Fibroblast of peridontal ligament (primary cell): ENCODE measurements around the gene PHAF1.
"Not testable (repeated sequence)": the region's sequence is repeated elsewhere in the genome, so short reads cannot be mapped to it uniquely, and the experiment has no call there.

Experiments
- DNase-seq: peaks from one replicate; pipeline ENCODE4 v3.0.0-alpha.2; 2010; ENCODE audit errors: extremely low read depth

The PHAF1 gene

GRCh38 chr16:67104845-67105244 lies 4.9 kb upstream of the PHAF1 start:
- no peak for DNase-seq

DNA sequence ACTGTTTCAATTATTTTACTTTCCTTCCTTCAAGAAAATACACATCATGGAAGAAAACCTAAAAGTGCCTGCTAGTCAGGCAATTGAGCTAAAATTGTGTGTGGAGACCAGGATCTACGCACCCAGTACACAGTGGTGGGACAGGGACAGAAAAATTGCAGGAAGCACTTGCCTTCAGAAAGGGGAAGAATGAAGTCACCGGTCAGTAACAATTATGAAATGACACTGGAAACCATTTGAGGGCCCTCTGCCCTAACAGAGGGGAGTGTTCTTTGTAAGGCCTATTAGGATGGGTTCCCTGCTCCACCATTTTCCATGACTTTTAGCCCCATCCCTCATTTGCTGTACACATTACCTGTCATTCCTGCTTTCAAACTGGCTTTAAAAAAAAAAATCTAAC lies 4.5 kb upstream of the PHAF1 start:
- no peak for DNase-seq

DNA sequence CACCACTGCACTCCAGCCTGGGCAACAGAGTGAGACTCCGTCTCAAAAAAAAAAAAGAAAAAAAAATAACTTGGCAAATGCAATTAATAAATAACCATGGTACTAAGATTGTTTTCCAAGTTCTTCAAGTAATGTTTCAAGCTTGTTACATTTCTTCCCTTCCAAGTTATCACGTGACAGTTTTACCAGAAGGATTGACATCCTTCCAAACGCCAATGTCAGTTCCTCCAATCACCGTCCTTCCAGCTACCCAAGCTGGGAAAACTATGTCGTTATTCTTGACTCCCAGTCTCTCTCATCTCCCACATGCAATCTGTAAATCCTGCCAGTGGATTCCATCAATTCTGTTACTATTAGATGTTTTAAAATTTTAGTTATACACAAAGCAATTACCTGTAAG lies 3.9 kb upstream of the PHAF1 start:
- peak; percentile 74 for DNase-seq

DNA sequence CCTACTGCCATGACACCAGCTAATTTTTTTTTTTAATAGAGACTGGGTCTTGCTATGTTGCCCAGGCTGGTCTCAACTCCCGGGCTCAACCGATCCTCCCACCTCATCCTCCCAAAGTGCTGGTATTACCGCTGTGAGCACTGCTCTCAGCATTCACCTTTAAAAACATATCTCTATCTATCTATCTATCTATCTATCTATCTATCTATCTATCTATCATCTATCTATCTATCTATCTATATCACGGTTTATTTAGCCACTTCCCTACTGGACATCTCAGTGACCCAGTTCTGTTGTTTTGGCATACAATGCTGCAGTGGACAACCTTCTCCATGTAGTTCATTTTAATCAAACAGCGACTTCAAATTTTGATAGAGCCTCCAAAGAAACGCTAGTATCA lies 1.3 kb upstream of the PHAF1 start:
- no peak for DNase-seq

- DNase-seq: no peak
Measured at GRCh38 chr16:67108931-67109406, 772 bp upstream of the PHAF1 start.

DNA sequence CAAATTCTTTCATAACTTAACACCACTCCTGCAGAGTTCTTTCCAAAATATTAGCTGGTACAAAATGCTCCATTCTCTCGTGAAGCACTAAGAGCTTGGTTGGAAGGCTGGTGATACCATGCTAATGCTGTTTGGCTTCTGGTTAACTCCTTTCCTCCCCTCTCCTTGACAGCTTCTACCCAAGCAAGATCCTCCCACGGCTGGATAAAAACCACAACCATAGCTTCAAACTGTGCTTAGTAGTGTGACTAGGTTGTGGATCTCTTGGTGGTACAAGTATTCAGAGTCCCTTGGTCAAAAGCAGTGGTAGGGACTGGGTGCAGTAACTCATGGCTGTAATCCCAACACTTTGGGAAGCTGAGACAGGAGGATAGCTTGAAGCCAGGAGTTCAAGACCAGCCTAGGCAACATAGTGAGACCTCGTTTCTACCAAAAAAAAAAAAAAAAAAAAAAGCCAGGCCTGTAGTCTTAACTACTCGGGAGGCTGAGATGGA lies 2.3 kb downstream of the PHAF1 start:
- DNase-seq: no peak

GRCh38 chr16:67112591-67113399 lies 3.1 kb downstream of the PHAF1 start:
- no peak for DNase-seq

DNA sequence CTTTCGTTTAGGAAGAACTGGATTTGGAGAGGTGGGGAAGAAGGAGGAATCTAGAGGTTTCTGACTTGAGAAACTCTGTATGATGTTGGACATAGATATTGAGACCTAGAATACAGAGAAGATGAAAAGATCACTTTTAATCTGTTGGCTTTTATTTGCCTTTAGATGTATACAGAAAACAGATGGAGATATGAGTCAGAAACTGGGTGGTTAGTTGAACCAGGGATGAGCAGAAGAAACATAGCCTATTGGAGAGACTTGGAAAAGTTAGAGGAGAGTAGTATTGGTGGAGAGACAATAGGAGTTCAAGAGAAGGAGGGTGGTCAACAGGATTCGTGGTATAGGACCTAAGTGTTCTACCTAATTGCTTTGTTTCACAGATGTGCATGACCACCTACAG lies 5.1 kb downstream of the PHAF1 start:
- peak; percentile 54 for DNase-seq

DNA sequence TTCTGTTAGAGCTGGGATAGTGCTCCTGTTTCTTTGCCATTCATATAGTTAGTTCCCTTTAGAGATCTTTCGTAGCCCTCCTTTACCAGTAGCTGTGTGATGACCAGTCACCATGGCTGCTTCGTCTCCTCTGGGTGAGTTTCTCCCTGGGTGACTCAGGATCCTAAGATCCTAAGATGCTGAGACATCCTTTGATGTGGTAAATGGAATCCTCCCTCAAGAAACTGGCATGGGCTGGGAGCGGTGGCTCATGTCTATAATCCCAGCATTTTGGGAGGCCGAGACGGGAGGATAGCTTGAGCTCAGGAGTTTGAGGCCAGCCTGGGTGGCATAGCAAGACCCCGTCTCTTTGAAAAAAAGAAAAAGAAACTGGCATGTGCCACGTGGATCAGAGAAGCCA lies 5.9 kb downstream of the PHAF1 start:
- peak; percentile 80 for DNase-seq

GRCh38 chr16:67116388-67117311 lies 6.9 kb downstream of the PHAF1 start:
- no peak for DNase-seq

DNA sequence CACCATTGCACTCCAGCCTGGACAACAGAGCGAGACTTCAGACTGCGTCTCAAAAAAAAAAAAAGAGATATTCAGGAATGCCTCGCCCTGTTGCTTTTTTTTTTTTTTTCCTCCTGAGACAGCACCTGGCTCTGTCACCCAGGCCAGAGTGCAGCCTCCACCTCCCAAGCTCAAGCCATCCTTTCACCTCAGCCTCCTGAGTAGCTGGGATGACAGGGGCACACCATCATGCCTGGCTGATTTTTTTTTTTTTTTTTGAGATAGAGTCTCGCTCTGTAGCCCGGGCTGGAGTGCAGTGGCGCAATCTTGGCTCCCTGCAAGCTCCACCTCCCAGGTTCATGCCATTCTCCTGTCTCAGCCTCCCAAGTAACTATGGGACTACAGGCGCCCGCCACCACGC lies 8.0 kb downstream of the PHAF1 start:
- no peak for DNase-seq

- no peak for DNase-seq
Measured at GRCh38 chr16:67120025-67120424, 10.3 kb downstream of the PHAF1 start.

GRCh38 chr16:67122799-67123198 lies 13.1 kb downstream of the PHAF1 start:
- not testable (repeated sequence) for DNase-seq

DNA sequence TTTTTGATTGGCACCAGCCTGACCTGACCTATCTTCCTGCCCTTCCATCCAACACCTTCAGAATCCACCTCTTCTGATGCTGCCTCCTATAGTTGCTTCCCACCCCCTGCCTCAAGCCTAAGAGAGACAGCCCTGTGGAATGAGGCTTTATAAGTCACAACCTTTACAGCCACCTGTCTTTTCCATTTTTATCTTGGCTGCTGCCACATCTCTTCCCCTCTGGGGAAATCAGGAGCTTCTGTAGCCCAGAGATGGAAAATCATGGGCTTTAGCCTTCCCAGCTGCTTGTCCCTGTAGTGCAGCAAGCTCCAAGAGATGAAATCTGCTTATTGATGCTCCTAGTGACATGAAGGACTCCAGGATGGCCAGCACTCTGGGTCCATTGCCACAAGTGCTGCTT lies 18.7 kb downstream of the PHAF1 start:
- DNase-seq: no peak

DNA sequence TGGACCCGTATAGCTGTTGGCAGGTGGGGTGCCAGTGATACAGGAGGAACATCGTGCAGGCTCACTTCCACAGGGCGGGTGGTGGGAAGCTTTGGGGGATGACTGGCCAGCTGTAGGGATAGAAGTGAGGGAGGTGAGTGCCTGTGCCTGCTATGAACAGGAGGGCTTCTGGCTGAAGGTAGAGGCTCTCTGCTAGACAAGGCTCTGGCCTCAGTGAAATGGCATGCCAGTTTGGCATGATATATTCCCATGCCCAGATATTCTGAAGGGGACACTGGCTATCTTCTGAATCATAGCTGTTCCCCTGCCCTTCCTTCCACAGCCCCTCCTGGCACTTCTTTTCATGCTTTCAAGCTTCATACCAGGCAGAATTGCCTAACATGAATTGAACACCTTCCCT lies 19.1 kb downstream of the PHAF1 start:
- DNase-seq: no peak

GRCh38 chr16:67129422-67129821 lies 19.7 kb downstream of the PHAF1 start:
- DNase-seq: no peak

DNA sequence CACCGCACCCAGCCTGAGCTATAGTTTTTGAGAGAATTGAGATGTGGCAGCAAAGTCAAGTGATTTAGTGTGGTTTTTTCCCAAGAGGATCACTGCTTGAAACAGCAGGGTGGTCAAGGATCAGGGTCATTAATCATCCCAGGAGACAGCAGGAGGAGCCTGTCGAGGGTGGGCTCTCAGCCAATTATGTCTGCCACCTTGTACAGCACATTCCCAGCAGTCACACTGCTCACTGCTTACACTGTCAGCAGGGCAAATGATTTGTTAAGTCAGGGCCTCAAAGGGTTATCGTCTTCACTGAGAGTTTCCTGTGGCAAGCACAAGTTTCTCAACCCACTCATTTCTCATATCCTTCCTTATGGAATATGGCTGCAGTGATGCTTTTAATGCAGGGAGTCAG lies 27.9 kb downstream of the PHAF1 start:
- DNase-seq: no peak

GRCh38 chr16:67141391-67141790 lies 31.6 kb downstream of the PHAF1 start:
- no peak for DNase-seq

DNA sequence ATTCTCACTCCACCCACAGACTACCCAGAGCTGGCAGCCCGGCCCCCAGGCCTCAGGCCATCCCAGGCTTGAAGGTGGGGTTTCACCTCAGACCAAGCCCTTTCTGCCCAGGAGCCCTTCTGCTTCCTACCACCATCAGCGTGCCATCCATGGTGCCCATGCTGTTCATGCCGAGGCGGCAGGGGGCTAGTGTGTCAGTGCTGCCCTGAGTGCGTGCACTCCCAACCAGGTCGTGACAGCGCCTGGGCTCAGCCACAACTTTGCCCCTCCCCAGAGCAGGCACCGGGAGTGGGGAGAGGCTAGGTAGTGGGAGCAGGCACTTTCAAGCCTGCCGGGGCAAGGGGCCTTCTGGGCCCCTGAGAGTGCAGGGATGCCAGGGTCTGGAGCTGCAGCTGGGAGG lies 32.6 kb downstream of the PHAF1 start:
- no peak for DNase-seq

- no peak for DNase-seq
Measured at GRCh38 chr16:67144943-67145342, 35.2 kb downstream of the PHAF1 start.

DNA sequence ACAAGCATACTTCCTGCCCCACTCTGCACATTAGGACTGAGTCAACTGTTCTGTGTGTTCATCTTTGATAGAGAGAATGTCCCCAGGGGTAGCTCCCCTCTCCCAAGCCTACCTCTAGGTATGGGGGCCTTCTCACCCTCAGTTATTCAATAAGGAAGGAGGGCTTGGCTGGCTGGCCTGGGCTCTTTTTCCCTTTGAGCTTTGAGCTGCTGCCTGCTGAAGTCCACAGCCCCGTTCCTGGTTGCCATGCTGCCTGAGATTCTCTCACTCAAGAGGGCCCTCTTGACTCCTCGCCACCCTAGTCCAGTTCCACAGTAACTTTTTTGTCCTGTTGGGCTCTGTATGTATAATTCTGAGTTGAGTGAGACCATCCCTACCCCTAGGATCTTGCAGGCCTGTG lies 36.0 kb downstream of the PHAF1 start:
- DNase-seq: no peak

DNA sequence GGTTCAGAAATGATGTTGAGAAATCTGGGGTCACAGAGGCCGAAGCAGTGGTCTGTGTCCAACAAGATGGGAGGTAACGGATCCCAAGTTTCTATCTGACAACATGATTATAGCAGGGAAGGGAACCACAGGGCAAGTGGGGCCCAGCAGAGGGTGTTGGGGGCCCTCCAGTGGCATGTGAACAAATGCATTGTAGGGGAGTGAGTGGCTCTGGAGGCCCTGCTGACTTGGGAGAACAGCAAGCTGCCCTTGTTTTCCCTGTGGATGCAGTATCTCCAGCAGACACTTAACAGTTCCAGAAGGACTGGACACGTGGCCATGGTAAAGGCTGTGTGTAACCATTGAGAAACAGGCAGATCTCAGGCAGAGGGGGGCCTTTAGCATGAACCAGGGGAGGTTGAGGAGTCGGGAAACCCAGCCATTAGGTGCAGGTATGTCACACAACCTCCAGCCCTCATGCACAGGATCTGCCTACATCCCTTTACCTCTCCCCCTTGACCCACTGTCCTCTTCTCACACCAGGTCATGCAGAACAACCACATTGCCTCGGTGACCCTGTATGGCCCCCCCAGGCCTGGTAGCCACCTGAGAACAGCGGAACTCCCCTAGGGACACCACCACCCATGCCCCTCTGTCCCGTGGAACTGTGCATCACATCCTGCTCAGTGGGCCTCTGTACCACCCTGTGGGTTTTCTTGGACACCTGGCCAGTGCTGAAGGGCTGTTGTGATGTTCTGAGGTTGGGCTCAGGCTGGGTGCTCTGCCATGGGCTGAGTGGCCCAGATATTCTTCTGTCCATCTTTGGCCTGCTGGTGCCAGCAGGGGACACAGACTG lies 37.0 kb downstream of the PHAF1 start:
- DNase-seq: peak; percentile 14
